SU-DHL-6 (cell line): ENCODE measurements around the gene NKD1.

Experiments
- H2AFZ ChIP-seq: fragments of 200-600 bp; sonication (generic); 2 replicates; pipeline ENCODE4 v1.6.1; 2014; ENCODE audit warnings: low read depth, mild to moderate bottlenecking, moderate library complexity, mixed read lengths, antibody characterized with exemption, low read length; ENCODE audit not compliant: severe bottlenecking
- H3F3A ChIP-seq: fragments of 200-600 bp; shearing (Covaris generic); 2 replicates; pipeline ENCODE4 v1.6.0; 2016; ENCODE audit warnings: antibody characterized with exemption, mild to moderate bottlenecking; ENCODE audit not compliant: insufficient read depth
- H3K27ac ChIP-seq: fragments of 200-600 bp; sonication (generic); 2 replicates; pipeline ENCODE4 v1.5.1; 2016; ENCODE audit warnings: low read depth, mild to moderate bottlenecking, low read length, moderate library complexity, mixed read lengths
- H3K27me3 ChIP-seq: fragments of 200-600 bp; sonication (generic), shearing (Covaris generic); 2 replicates; pipeline ENCODE4 v1.6.0; 2014; ENCODE audit warnings: mild to moderate bottlenecking, low read length
- H3K36me3 ChIP-seq: fragments of 200-600 bp; sonication (generic); 2 replicates; pipeline ENCODE4 v1.6.1; 2014; ENCODE audit warnings: mild to moderate bottlenecking, low read length, mixed read lengths
- H3K4me2 ChIP-seq: fragments of 300-600, 200-600 bp; shearing (Covaris generic), sonication (generic); 2 replicates; pipeline ENCODE4 v1.6.0; 2014; ENCODE audit warnings: low read length, low read depth, mild to moderate bottlenecking; ENCODE audit not compliant: poor library complexity, severe bottlenecking
- H3K4me3 ChIP-seq: fragments of 200-600 bp; sonication (generic); 2 replicates; pipeline ENCODE4 v1.5.1; 2014; ENCODE audit warnings: antibody characterized with exemption, low read length, mild to moderate bottlenecking, mixed read lengths; ENCODE audit not compliant: insufficient read depth, poor library complexity, severe bottlenecking
- H3K79me2 ChIP-seq: fragments of 200-600 bp; sonication (generic); 2 replicates; pipeline ENCODE4 v1.6.1; 2014; ENCODE audit warnings: mild to moderate bottlenecking, low read length, moderate library complexity; ENCODE audit not compliant: insufficient read depth
- H3K9ac ChIP-seq: fragments of 200-600 bp; sonication (generic); 2 replicates; pipeline ENCODE4 v1.7.0; 2014; ENCODE audit warnings: mild to moderate bottlenecking, low read length
- H3K9me2 ChIP-seq: fragments of 200-600 bp; sonication (generic); replicated peaks from 2 replicates; pipeline ENCODE4 v1.6.1; 2014; ENCODE audit warnings: low read length; ENCODE audit not compliant: insufficient read depth
- H3K9me3 ChIP-seq: fragments of 200-600 bp; sonication (generic); 2 replicates; pipeline ENCODE4 v1.6.1; 2014; ENCODE audit warnings: low read length, mixed read lengths; ENCODE audit not compliant: insufficient read depth
- H4K20me1 ChIP-seq: fragments of 200-600 bp; sonication (generic); 2 replicates; pipeline ENCODE4 v1.6.1; 2014; ENCODE audit warnings: low read depth, mild to moderate bottlenecking, antibody characterized with exemption, low read length, moderate library complexity, mixed read lengths
- CTCF ChIP-seq: fragments of 200-600 bp; sonication (generic); IDR thresholded peaks from one replicate; pipeline ENCODE4 v1.5.1; 2017; ENCODE audit warnings: antibody characterized with exemption, mild to moderate bottlenecking, low read length, moderate library complexity; ENCODE audit not compliant: insufficient read depth, poor library complexity, severe bottlenecking
- EZH2phosphoT487 ChIP-seq: fragments of 200-600 bp; sonication (generic), shearing (Covaris generic); conservative IDR thresholded peaks from 2 replicates; pipeline ENCODE4 v1.6.1; 2018; ENCODE audit warnings: mild to moderate bottlenecking, antibody characterized with exemption, low read length, moderate library complexity, mixed read lengths

NKD1 gene

GRCh38 chr16:50625374-50625773 lies 77.2 kb downstream of the NKD1 start:
- Histone ChIP-seq H3K9me3 (no peaks in the 10 kb centered on the region), H4K20me1 (no peaks in the 10 kb centered on the region), H3K4me2 (no peak overlapping the region), H3K36me3 (no peaks in the 10 kb centered on the region), H3K27ac (no peak overlapping the region), H2AFZ (no peak overlapping the region), H3K27me3 (no peaks in the 10 kb centered on the region), H3F3A (no peaks in the 10 kb centered on the region), H3K9ac (no peak overlapping the region), H3K4me3 (no peak overlapping the region), H3K79me2 (no peaks in the 10 kb centered on the region), H3K9me2 (no peaks in the 10 kb centered on the region)
- TF ChIP-seq EZH2phosphoT487 (no peak), CTCF (no peak)

- Histone ChIP-seq H2AFZ (no peak overlapping the region), H3K79me2 (no peaks in the 10 kb centered on the region)
- TF ChIP-seq CTCF: no peak
- no peak for TF ChIP-seq EZH2phosphoT487
Observed at GRCh38 chr16:50626868-50627267, 78.7 kb downstream of the NKD1 start.

DNA sequence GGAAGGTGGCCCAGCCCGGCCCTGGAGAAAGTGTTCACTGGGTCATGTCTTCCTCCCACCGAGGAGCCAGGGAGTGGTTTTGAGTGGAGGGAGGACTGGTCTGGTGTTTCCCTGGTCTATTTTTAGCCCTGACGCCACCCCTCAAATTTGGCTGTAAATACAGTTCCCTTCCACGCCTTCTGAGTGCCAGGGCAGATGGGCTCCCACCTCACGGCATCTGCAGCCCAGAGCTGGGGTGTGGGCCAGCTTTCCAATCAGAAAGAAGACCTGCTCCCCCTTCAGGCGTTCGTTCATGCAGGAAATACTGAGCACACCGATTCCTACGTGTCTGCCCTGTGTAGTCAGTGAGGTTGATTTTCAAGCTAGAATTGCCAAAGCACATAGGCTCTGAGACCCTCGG lies 79.2 kb downstream of the NKD1 start:
- H2AFZ ChIP-seq: no peak overlapping the region
- H4K20me1 ChIP-seq: no peaks in the 10 kb centered on the region
- H3K27ac ChIP-seq: no peak overlapping the region
- no peaks in the 10 kb centered on the region for H3K79me2 ChIP-seq
- H3K4me2 ChIP-seq: no peak overlapping the region
- no peak overlapping the region for H3K4me3 ChIP-seq
- TF ChIP-seq CTCF (no peak), EZH2phosphoT487 (no peak)
- H3F3A ChIP-seq: no peaks in the 10 kb centered on the region
- H3K9me3 ChIP-seq: no peaks in the 10 kb centered on the region
- no peaks in the 10 kb centered on the region for H3K36me3 ChIP-seq
- no peaks in the 10 kb centered on the region for H3K9me2 ChIP-seq
- H3K27me3 ChIP-seq: no peaks in the 10 kb centered on the region
- no peak overlapping the region for H3K9ac ChIP-seq

More at GRCh38 chr16:50626868-50627267, 78.7 kb downstream of the NKD1 start:
- Histone ChIP-seq H3K4me2 (no peak overlapping the region), H3K27ac (no peak overlapping the region), H4K20me1 (no peaks in the 10 kb centered on the region), H3F3A (no peaks in the 10 kb centered on the region), H3K4me3 (no peak overlapping the region), H3K36me3 (no peaks in the 10 kb centered on the region), H3K27me3 (no peaks in the 10 kb centered on the region), H3K9me3 (no peaks in the 10 kb centered on the region), H3K9me2 (no peaks in the 10 kb centered on the region), H3K9ac (no peak overlapping the region)
